GM18873 (cell line): ENCODE data around the gene PIGX.

Source experiments
- ATAC-seq: cut with Tn5 transposase; IDR thresholded peaks from one replicate; pipeline ENCODE4 v1.9.1; 2021; ENCODE audit warnings: mild to moderate bottlenecking, moderate library complexity, moderate number of reproducible peaks; ENCODE audit not compliant: unreplicated experiment, low FRiP score

Gene PIGX

GRCh38 chr3:196754091-196754981, 42.2 kb downstream of the PIGX start:
- ATAC-seq = no peak

GRCh38 chr3:196756732-196757131, 44.6 kb downstream of the PIGX start:
- no peak for ATAC-seq

GRCh38 chr3:196757876-196758739, 45.9 kb downstream of the PIGX start:
- no peak for ATAC-seq

- ATAC-seq = no peak
These were observed 51.0 kb downstream of the PIGX start for GRCh38 chr3:196763179-196763578.

- ATAC-seq = no peak
These were observed 53.3 kb downstream of the PIGX start for GRCh38 chr3:196765454-196765853.

GRCh38 chr3:196771067-196771466, 58.9 kb downstream of the PIGX start:
- ATAC-seq = no peak

- ATAC-seq = no peak
These were observed 59.9 kb downstream of the PIGX start for GRCh38 chr3:196772102-196772501.

GRCh38 chr3:196772897-196773296, 60.7 kb downstream of the PIGX start:
- no peak for ATAC-seq

- ATAC-seq = no peak
These were observed 62.1 kb downstream of the PIGX start for GRCh38 chr3:196774191-196774820.

- no peak for ATAC-seq
These were observed 62.8 kb downstream of the PIGX start for GRCh38 chr3:196774848-196775422.

- ATAC-seq = no peak
These were observed 63.8 kb downstream of the PIGX start for GRCh38 chr3:196775938-196776337.

GRCh38 chr3:196777836-196778235, 65.7 kb downstream of the PIGX start:
- no peak for ATAC-seq

GRCh38 chr3:196778755-196779154, 66.6 kb downstream of the PIGX start:
- ATAC-seq = no peak

- no peak for ATAC-seq
These were observed 70.3 kb downstream of the PIGX start for GRCh38 chr3:196782511-196782910.
